DMS114 treated with DMSO at 0.1 percent for 48 hours (cell line): ENCODE data around the gene STEEP1.

ENCODE experiments used
- DNase-seq: peaks from one replicate; lab custom pipeline; 2025; ENCODE audit not compliant: unreplicated experiment; lab: John Stamatoyannopoulos, UW

Gene STEEP1

GRCh38 chrX:119489212-119490074 lies 75.8 kb downstream of the STEEP1 start:
- no peak for DNase-seq

GRCh38 chrX:119488749-119489148 lies 76.5 kb downstream of the STEEP1 start:
- no peak for DNase-seq
